GM12872 (cell line): ENCODE data around the gene WNT16.

ENCODE experiments used
- CTCF ChIP-seq: IDR thresholded peaks from 3 replicates; pipeline ENCODE4 v1.5.1; 2011; ENCODE audit warnings: low read depth, mild to moderate bottlenecking, low read length, moderate library complexity; ENCODE audit not compliant: insufficient read depth

Gene WNT16

GRCh38 chr7:121313793-121314676, 14.8 kb upstream of the WNT16 start:
- no peak for TF ChIP-seq CTCF

DNA sequence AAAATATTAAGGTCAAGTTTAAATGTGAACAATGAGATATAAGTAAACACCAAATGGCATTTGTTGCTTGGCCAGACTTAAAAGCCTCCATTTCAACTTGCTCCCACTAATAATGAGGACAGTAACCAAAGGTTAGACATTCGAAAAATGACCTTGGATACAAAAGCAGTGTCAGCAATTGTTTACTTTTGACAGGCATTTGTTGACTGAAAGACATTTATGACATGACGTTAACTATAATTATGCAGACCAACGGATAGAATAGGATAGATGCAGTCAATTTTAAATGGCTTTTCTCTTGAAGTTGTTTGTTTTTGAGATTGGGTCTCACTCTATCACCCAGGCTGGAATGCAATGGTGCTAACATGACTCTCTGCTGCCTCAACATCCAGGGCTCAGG, 6.3 kb upstream of the WNT16 start:
- TF ChIP-seq CTCF: no peak

DNA sequence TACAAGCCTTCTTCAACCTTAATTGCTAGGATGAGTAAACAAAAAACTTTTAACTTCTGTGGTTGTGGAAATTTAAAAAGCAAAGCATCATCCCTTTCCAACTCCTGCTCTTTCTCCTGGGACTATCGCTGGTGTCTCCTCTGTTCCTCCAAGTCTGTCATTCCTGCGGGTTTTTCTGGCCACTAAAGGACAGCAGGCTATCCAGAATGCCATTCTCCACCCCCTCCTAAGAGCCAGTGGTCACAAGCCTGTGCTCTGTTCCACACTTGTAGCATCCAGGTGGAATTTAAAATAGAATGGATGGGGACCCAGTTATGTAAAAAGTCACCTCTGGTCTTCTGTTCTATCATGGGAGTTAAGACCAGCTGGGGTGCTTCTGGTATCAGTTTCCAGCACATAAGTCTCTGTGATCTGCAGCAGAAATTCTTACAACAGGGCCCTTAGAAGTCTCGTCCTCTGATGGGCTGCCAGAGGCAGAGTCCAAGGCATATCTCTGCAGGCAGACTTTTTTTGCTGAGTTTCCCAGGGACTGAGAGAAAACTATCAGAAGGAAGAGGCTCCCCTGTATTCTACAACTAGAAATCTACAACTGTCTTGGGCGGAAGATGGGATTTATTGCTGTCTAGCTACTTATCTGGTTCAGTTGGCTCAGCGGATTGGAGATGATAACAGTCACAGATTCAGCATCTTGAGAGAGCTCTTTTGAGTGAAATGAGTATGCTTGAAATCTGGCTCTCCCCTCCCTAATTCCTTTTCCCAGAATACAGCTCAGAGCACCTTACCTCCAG, 5.1 kb upstream of the WNT16 start:
- no peak for TF ChIP-seq CTCF

GRCh38 chr7:121327671-121328070, 1.1 kb upstream of the WNT16 start:
- TF ChIP-seq CTCF: no peak

DNA sequence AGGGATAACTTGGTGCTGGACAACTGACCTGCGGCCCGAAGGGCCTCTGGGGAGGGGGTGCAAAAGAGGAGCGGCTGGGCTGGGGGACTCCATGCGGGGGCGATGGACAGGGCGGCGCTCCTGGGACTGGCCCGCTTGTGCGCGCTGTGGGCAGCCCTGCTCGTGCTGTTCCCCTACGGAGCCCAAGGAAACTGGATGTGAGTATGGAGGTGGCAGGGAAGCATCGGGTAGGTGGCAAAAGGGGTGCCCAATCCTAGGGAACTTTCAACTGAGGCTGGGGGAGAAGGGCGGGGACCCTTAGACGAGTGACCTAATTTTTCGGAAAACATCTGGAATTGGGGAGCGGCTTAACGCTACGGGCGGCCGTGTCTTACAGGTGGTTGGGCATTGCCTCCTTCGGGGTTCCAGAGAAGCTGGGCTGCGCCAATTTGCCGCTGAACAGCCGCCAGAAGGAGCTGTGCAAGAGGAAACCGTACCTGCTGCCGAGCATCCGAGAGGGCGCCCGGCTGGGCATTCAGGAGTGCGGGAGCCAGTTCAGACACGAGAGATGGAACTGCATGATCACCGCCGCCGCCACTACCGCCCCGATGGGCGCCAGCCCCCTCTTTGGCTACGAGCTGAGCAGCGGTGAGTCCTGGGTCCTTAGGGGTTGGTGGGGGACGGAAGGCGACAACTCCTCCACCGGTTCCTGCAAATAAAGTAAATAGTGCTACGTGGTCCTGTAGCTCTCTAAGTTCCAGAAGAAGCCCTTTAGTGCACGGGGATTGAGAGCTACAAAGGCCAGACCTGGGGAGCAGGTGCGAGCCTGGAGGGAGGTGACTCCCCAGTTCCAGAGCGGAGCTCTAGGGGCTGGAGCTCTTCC, 622 bp downstream of the WNT16 start:
- peak; percentile 34 for TF ChIP-seq CTCF

DNA sequence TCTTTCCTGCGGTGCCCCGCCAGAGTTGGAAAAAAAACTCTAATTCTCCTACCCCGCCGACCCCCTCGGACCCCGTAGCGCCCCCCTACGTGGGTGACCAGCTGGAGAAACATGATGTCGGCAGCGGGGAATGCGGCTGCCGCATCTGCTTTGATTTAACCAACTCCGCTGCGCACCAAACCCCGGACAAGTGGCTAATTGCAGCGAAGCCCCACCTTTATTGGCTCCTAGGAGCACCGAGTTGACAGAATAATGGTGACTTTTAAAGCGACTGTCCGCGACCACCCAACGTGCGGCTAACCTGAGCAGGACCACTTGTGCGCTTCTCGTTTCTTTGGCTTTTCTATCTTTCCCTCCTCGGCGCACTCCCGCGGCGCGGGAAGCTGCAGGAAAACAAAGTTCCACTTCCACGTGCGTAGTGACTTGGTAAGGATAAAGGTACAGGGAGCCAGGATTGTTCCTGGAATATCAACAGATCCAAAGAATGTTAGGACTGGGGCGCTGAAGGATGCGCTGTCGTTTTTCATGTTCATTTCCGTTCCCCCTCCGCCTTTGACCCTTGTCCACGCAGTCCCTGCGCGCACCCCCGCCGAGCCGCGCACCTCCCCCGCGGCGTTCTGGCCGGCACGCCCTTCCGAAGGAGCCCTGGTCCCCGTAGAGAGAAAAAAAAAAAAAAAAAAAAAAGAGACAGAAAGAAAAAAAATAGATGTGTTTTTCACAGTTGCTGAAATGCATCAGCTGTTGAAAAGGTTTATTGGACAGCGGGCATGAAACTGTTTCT, 1.4 kb downstream of the WNT16 start:
- no peak for TF ChIP-seq CTCF
